NB4 (cell line): ENCODE data around the gene CAPN12.

Experiments used
- DNase-seq: peaks from one replicate; pipeline ENCODE4 v3.0.0; 2010; ENCODE audit warnings: low read depth
- H3K4me3 ChIP-seq: one replicate; pipeline ENCODE4 v1.5.1; 2011; ENCODE audit warnings: mild to moderate bottlenecking, low read depth, low read length, moderate library complexity
- MYC ChIP-seq: IDR thresholded peaks from 2 replicates; pipeline ENCODE4 v1.6.1; 2011; ENCODE audit warnings: low read depth, low read length
- POLR2A ChIP-seq: IDR thresholded peaks from 2 replicates; pipeline ENCODE4 v1.6.1; 2011; ENCODE audit warnings: mild to moderate bottlenecking; ENCODE audit not compliant: insufficient read length; ENCODE audit errors: extremely low read depth
- TF ChIP-seq, protein P1 (sequence below): IDR thresholded peaks from one replicate; pipeline ENCODE4 v1.5.1; 2012; ENCODE audit warnings: low read depth, low read length
- TF ChIP-seq, protein P2 (sequence below): IDR thresholded peaks from 2 replicates; pipeline ENCODE4 v1.6.1; 2011; ENCODE audit warnings: low read depth, low read length

CAPN12 gene

GRCh38 chr19:38695317-38695683 is 49.0 kb downstream of the CAPN12 start:
- no peak overlapping the region for H3K4me3 ChIP-seq
- no peak for DNase-seq

DNA sequence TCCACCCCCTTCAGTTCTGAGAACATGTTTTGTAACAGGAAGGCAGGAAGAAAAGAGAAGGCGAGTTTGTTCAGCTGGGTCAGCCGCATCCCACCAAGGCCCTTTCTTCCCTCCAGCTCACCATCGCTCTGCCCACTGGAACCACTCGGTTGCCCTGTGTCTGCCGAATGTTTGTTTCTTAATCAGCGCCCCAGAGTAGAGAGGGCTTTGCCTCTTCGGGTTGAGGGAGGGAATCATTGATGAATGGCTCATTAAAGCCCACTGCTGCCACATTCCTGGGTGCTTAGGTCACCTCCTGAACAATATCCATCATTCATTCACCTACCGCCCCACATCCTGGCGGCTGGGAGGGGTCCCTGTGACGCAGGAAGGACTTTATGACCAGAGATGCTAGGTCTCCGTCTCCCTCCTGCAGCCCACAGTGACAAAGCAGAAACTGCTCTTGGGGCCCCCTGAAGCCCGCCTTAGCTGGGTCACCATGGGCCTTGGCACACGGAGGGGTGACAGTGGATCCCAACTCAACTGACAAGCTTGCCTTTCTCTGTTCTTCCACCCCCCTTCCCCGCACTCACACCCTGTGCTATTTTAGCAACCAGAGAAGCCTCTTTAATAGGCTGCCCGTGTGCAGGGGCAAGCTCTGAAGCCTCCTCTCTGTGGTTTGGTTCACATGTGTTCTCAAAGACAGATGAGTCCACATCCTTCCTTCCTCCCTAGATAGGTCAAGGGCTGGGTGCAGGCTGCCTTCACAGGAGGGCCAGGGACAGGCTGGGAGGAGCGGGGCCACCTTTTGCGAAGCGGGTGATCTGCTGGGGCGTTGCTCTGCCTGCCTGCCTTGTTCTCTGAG is 50.7 kb downstream of the CAPN12 start:
- peak; percentile 91 for DNase-seq
- no peak overlapping the region for H3K4me3 ChIP-seq
- TF ChIP-seq, protein P1, sequence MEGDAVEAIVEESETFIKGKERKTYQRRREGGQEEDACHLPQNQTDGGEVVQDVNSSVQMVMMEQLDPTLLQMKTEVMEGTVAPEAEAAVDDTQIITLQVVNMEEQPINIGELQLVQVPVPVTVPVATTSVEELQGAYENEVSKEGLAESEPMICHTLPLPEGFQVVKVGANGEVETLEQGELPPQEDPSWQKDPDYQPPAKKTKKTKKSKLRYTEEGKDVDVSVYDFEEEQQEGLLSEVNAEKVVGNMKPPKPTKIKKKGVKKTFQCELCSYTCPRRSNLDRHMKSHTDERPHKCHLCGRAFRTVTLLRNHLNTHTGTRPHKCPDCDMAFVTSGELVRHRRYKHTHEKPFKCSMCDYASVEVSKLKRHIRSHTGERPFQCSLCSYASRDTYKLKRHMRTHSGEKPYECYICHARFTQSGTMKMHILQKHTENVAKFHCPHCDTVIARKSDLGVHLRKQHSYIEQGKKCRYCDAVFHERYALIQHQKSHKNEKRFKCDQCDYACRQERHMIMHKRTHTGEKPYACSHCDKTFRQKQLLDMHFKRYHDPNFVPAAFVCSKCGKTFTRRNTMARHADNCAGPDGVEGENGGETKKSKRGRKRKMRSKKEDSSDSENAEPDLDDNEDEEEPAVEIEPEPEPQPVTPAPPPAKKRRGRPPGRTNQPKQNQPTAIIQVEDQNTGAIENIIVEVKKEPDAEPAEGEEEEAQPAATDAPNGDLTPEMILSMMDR = no peak
- TF ChIP-seq POLR2A (no peak), MYC (peak; percentile 56; the same call in 1 of the 2 replicates)
- TF ChIP-seq, protein P2, sequence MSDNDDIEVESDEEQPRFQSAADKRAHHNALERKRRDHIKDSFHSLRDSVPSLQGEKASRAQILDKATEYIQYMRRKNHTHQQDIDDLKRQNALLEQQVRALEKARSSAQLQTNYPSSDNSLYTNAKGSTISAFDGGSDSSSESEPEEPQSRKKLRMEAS = peak; percentile 56; the same call in 1 of the 2 replicates

More at GRCh38 chr19:38695317-38695683, 49.0 kb downstream of the CAPN12 start:
- TF ChIP-seq MYC = no peak
- TF ChIP-seq, protein P1 = no peak
- no peak for TF ChIP-seq POLR2A
- TF ChIP-seq, protein P2 = no peak

DNA sequence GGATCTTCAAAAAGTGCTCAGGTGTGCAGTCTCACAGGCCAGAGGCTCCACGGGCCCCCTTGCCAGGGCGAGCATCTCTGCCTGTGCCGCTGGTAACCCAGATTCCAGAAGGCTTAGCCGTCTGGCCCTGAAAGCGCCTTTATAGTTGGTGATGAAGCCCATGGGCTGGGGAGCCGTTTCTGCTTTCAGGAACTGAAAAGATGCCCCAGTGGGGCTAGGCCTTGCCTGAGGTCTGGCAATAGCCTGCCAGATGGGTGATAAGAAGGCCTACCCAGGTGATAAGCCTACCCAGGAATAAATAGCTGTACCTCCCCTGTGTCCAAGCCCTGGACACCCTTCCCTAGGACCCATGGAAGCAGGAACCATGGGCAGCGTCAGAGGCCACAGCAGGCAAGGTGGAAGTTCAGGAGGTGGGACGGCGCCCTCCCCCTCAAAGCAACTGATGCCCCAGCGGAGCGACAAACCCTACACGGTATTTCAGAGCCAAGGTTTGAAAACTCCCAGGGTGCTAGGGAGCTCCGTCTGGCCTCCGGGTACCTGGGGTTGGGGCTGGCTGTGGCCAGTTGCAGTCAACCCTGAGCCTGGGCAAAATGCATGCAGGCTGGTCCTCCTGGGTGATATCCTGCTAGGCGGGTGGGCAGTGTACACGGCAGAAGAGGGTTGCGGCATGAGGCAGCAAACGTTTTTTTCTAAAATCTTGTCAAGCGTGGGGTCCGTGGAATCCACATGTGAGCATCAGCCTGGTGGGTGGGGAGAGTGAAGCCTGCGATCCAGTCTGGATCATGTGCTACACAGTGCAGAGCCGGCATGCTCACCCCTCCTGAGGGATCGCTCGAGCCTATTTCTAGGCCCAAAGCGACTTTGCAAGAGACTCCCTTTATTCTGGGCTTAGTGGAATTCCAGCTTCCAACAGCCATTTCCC is 51.6 kb downstream of the CAPN12 start:
- no peak for DNase-seq
- TF ChIP-seq, protein P1 = no peak
- TF ChIP-seq, protein P2 = no peak
- TF ChIP-seq MYC = no peak
- TF ChIP-seq POLR2A = no peak
- H3K4me3 ChIP-seq = no peak overlapping the region

DNA sequence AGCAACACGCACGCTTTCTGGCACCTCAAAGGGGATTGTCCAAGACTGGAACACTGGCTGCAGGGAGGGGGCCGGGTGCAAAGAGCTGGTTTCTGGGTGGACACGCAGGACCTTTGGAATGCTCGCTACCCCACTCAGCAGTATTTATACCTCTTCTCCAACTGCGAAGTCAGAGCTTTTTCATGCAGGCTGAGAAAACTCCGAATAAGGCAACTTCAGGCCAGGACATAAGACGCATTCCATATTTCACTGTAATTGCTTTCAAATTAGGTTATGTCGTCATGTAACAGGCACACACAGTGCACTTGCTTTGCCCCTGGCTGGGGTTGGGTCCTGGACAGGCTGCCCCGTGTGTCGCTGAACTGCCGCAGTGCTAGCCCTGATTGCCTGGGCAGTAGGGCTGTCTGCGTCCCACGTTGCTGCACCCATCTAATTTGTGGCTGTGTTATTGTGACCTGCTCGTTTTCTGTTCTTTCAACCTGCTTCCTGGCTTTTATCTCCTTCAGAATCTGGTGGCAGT is 52.3 kb downstream of the CAPN12 start:
- TF ChIP-seq, protein P2 = no peak
- TF ChIP-seq, protein P1 = no peak
- TF ChIP-seq MYC = no peak
- no peak for TF ChIP-seq POLR2A
- no peak for DNase-seq
- H3K4me3 ChIP-seq = no peak overlapping the region

GRCh38 chr19:38690832-38691231 is 53.4 kb downstream of the CAPN12 start:
- TF ChIP-seq, protein P1 = no peak
- TF ChIP-seq MYC = no peak
- DNase-seq = no peak

More at GRCh38 chr19:38690832-38691231, 53.4 kb downstream of the CAPN12 start:
- no peak overlapping the region for H3K4me3 ChIP-seq
